IPS-NIHi11 (cell line): ENCODE measurements around the gene FAM13A.

Source experiments
- DNase-seq: peaks from one replicate; pipeline ENCODE4 v3.0.0; 2012; ENCODE audit warnings: mixed read lengths, low spot score

Gene FAM13A

DNA sequence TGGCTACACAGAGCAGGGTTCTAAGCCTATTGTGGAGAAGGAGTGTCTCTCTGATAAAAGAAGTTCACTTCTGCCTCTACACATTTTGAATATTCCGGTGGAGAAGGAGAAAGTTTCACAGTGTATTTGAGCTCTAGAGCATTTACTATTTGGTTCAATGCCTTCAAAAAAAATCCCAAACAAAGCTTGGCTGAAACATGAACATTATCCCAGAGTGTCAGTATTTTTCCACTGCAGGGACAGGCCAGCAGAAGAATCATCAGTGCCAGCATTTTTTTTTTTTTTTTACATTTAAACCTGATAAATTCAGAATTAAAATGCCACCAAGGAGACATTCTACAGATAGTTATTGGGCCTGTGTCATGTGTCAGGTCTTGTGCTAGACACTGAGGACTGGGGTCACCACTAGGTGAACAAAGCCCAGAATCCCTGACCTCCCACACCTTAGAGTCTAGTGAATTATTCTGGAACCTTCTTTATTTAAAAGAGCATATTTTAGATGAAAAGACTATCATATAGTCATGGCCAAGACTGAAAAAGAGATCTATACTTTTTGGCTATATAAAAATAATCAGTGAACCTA, 311.3 kb downstream of the FAM13A start:
- DNase-seq: no peak

DNA sequence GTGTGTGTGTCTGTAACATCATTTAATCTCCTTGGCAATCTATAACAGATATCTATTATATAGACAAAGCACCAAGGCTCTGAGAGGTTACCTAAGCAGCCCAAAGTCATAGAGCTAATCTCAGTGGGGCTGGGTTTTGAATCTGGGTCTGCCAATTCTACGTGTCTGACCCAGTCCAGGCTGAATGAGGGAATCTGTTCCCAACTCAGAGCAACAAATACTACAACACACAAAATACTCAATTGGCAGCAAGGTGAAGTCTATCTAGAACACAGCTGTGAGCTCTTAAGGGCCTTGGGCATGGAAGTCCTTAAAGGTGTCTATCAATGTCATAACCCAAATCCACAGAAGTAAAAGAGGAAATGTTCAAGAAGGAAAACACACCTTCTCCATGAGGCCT, 311.8 kb downstream of the FAM13A start:
- no peak for DNase-seq

DNA sequence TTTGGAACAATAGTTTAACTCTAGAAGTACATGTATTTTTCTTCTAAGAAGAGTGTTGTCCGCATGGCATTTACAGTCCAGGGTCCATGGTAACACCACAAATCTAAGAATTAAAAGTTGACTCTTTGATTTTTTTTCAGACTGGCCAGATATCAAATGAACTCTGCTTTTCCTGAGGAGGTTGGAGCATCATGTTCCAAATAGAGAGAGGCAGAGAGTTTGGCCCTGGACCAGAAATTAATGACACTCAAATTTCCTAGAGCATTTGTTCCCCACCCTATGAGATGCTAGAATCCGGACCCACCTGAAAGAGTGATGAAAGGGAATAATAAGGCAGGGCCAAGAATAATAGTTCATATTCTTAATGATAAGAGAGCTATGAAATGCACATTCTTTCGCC, 312.4 kb downstream of the FAM13A start:
- DNase-seq: no peak

DNA sequence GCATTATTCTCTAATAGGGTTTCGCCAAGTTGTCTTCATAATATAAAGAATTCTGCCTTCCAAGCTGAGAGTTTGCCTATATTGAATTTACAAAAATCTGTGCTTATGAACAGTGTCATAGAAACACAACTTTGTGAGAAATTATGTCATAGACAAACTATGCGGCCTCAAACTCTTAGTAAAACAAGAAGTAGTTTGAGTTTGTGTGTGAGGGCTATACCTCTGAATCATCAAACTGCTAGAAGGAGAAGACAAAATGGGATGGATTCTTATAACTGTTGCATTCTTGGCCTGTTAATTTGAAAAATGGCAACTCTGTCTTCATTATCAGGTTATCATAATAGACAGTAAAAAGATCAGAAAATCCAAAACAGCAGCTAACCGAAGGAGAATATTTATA, 313.3 kb downstream of the FAM13A start:
- no peak for DNase-seq

DNA sequence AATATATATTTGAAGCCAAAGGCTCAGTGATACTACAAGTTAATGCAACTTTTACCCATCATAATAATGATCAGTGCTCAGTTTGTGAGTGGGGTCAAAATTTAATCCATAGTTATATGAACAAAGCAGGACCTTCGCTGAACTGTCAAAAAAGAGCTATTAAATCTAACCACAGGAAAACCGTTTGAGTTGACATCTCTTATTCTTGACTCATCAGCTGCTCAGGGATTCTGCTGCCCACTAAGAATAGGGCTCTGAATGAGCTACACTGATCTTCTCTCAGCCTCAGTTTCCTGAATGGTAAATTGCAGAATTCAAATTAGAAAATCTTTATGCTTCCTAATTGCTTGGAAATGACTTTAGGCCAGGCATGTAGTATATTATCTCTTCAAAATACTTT, 314.4 kb downstream of the FAM13A start:
- no peak for DNase-seq

- no peak for DNase-seq
Observed at GRCh38 chr4:88738180-88738579, 318.8 kb downstream of the FAM13A start.

GRCh38 chr4:88737307-88737941, 319.6 kb downstream of the FAM13A start:
- peak; percentile 68 for DNase-seq

- no peak for DNase-seq
Observed at GRCh38 chr4:88736264-88736663, 320.7 kb downstream of the FAM13A start.

GRCh38 chr4:88735564-88735963, 321.4 kb downstream of the FAM13A start:
- DNase-seq: no peak

- no peak for DNase-seq
Observed at GRCh38 chr4:88734403-88734949, 322.5 kb downstream of the FAM13A start.

DNA sequence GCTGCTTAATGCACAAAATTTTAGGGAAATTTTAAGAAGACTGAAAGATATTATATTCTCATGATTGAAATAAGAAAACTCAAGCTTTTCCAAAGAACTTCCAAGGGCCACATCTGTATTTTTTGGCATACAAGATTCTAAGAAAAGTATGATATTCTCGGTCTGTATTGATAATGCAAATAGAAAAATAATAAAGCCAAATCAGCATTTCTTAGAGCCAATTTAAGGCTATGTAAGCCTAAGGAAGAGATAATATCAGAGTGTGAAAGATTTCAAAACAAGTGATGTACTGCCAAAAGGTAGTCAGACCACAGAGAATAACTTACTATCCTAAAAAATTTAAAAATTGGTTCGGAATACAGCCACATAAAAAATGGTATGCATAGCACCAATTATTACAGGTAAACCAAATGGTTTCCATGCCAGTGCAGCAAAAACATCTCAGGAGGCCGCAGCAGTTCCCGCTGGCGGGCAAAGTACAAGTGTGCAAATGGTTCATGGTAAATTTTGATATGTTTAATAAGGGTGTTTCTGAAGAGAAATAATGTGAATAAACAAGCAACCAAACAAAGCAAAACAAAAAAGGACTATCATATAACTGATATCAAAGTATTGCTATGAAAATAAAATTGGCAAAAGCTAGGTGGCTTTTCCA, 324.1 kb downstream of the FAM13A start:
- DNase-seq: no peak

- no peak for DNase-seq
Observed at GRCh38 chr4:88731381-88731780, 325.6 kb downstream of the FAM13A start.

- no peak for DNase-seq
Observed at GRCh38 chr4:88730811-88731210, 326.2 kb downstream of the FAM13A start.

GRCh38 chr4:88729146-88729760, 327.7 kb downstream of the FAM13A start:
- no peak for DNase-seq

GRCh38 chr4:88728146-88728545, 328.8 kb downstream of the FAM13A start:
- no peak for DNase-seq

GRCh38 chr4:88725986-88726385, 331.0 kb downstream of the FAM13A start:
- no peak for DNase-seq

DNA sequence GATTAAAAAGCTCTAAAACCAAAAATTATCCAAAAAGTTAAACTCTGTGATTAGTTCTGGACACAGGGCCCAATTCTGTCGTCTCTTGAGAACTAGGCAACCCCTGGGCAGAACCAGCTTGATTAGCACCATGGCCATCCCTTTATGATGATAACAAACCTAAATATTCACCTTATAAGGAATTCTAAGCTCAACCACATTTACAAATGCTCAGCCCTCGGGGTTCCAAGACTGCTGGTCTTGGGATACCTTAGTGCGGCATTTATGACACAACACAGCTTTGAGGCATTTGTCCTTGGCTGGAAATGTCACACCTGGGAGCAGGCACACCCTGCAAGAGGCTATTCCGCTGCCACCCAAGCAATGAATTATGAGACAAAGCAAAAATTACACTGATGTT, 331.8 kb downstream of the FAM13A start:
- DNase-seq: no peak

DNA sequence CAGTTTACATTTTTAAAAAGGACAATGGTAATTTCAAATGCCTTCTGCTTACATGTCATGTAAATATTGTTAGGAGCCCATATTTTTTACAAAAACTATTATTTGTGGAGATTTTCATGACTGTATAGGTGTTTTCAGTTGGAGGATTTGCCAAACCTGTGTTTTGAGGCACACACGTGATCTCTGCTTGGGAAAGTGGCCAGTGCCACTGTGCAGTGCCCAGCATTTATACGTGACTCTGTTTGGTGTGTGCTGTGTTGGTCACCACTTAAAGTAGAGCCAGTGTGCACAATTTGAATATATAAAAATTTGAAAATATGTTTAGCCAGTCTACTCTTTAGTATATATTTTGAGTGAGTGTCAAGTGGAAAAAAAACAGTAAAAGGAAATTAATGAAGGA, 332.6 kb downstream of the FAM13A start:
- DNase-seq: no peak

DNA sequence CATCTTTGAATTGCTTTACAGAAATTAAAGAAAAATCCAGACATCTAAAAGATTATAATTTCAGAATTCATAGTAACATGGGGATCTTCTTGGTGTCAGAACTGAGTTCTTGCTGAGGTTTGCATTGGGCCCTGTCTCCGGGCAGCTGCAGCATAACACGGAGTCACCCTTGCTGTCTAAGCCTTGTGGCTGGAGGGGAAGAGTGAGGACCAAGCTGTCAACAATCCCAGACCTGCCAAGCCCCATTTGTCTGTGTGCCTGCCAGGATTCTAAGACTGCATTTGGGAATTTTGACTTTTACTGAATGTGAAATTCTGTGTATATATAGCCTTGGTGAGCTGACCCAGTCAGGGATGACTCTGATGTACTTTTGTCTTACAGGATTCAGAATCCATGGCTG, 334.2 kb downstream of the FAM13A start:
- no peak for DNase-seq

DNA sequence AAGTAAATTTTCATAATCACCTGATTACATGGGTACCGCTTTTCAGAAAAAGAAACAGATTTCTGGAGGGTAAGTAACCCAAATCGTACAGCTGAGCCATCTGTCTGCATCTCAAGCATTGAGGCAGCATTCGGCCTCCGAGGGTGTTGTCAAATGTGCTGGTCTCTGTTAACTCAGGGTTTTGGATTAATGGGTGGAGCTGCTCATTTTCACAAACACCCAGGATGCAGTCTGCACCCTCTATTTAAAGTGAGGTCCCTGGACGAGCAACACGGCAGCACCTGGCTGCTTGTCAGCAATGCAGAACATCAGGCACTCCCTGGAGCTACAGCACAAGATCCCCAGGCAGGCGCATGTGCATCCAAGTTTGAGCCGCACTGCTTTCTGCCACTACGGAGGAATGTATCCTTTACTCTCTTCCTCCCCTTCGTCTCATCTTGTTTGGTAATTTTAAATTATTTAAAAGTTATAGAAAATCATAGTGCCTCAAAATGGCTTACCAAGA, 334.7 kb downstream of the FAM13A start:
- no peak for DNase-seq

GRCh38 chr4:88720451-88721428, 336.2 kb downstream of the FAM13A start:
- DNase-seq: no peak

DNA sequence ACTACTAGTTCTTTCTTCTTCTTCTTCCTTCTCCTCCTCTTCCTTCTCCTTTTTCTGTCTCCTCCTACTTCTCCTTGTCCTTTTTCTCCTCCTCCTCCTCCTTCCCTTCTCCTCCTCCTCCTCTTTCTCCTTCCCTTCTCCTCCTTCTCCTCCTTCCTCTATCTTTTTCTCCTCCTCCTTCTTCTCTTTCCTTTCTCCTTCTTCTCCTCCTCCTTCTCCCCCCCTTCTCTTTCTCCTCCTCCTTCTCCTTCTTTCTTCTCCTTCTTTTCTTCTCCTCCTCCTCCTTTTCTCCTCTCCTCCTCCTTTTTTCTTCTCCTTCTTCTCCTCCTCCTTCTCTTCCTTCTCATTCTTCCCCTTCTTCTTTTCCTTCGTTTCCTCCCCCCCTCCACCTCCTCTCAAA, 337.6 kb downstream of the FAM13A start:
- no peak for DNase-seq
